COR-L47 (cell line): ENCODE measurements around the gene SKI.

Source experiments
- DNase-seq: peaks from one replicate; lab custom pipeline; 2025; lab: John Stamatoyannopoulos, UW

The SKI gene

GRCh38 chr1:2352897-2353550 lies 124.9 kb downstream of the SKI start:
- DNase-seq: no peak

GRCh38 chr1:2353551-2354438 lies 125.7 kb downstream of the SKI start:
- no peak for DNase-seq

- DNase-seq: no peak
Measured at GRCh38 chr1:2354511-2355372, 126.6 kb downstream of the SKI start.

GRCh38 chr1:2355373-2356261 lies 127.5 kb downstream of the SKI start:
- DNase-seq: no peak

- DNase-seq: no peak
Measured at GRCh38 chr1:2356401-2356800, 128.3 kb downstream of the SKI start.

- no peak for DNase-seq
Measured at GRCh38 chr1:2356911-2357845, 129.1 kb downstream of the SKI start.

- no peak for DNase-seq
Measured at GRCh38 chr1:2358072-2358471, 130.0 kb downstream of the SKI start.

- DNase-seq: no peak
Measured at GRCh38 chr1:2358651-2359640, 130.8 kb downstream of the SKI start.
